ENCODE measurements around the gene DUS4L.

- TF ChIP-seq CTCF (IDR thresholded peaks at IDR 0.05) (no peak), POLR2A (IDR thresholded peaks at IDR 0.05) (no peak)
These were observed 543 bp upstream of the DUS4L start for GRCh38 chr7:107563081-107563774.

Measured in lower leg skin (tissue), 3 donors.